HG03097 (cell line): ENCODE data around the gene FMO5.
"Not testable (repeated sequence)": the region's sequence is repeated elsewhere in the genome, so short reads cannot be mapped to it uniquely, and the experiment has no call there.

Experiments used
- ATAC-seq: cut with Tn5 transposase; IDR thresholded peaks from one replicate; pipeline ENCODE4 v1.9.1; 2021; ENCODE audit not compliant: unreplicated experiment, low FRiP score

FMO5 gene

DNA sequence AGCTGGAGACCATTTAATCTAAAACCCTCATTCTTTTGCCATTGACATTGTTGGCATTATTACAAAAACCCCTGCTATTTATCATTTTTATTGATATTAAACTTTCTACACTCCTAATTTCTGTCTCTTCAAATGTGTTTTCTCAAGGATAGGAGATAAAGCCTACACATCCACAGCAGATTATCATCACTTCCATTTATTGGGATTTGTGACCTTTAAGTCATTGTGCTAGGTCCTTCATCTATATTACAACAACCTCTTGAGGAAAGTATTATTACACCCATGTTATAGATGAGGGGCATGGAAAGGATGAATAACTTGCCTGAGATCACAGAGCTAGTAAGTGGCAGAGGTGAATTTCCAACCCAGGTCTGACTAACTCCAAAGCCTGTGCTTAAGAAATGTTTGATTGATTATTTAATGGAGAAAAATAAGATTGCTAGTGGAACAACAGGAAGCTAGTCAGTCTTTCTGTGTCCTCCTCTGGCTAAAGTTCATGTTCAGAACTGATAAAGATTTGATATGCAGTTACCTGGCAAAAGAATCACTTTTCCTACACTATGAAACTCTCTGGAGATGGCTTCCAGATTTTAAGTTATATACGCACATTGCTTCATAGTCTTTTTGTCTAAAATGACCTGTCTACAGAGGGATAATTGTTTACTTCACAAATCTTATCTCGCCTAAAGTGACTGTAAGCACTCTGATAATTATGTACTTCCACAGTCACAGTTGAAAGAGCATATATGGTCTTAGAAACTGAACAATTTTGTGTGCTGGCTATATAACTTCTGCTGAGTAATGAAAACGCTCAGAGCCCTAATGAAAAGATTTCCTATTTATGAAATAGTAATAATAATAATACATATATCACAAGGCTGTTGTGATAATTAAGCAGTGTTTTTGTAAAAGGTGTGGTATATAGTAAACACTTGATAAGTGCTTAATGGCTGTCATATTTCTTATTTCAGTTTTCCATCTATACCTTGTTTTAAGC lies 15.0 kb downstream of the FMO5 start:
- ATAC-seq: no peak

DNA sequence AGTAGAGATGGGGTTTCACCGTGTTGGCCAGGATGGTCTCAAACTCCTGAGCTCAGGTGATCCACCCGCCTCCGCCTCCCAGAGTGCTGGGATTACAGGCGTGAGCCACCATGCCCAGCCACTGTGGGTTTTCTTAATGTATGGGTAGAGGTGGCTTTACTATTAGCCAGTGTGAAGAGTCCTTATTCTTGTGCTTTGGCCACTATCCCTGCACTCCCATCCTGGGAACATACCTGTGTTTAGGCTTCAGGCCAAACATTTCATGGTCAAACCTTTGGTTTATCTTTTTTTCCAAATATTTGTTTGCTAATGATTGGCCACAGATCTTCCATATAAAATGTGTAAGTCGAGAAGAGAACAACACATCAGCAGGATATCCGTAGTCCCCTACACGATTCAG lies 16.5 kb downstream of the FMO5 start:
- ATAC-seq: no peak

DNA sequence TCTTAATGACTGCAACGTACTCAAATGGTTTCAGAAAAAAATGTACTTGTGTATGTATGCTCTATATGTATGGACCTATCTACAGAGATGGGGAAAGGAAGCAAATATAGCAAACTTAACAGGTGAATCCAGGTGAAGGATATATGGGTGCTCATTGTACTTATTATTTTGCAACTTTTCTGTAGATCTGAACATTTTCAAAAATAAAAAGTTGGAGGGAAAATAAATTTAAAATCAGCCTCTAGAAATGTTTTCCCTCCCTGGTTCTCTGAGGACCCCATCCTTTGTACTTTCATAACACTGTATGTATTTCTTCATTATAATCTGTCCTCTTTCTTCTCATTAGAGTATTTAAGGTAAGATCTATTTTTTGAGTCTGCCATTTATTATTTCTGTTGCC lies 17.9 kb downstream of the FMO5 start:
- ATAC-seq: no peak

DNA sequence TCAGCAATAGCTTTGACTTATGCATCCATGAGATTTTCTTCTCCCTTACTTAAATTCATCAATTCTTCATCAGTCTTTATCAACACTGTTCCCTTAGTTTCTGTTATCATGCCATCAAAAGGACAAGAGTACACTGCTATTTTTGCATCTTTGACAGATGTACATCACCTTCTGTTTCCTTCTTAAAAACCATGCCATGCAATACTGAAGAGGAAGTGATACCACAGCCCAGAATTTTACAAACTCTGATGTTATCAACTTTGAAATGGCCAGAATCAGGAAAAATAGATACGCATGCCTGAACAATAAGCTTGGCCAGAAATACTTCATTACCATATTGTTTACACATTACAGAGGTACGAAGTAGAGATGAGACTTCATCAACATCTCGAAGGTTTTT lies 21.1 kb downstream of the FMO5 start:
- ATAC-seq: no peak

DNA sequence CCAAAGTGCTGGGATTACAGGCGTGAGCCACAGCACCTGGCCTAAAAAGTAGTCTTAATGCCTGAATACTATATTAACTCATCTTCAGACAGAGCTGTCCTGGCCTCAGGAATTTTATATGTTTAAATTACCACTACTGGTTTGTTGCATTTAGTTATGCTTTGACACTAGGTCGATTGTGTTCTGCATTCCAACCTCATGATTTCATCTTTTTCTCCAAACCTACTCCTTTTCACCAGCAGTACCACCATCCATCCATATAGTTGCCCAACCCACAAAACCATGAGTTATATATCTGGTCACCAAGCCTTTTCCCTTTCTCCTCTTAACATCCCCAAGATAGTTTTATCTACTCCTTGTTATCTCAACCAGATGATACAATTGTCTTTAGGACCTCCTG lies 22.6 kb downstream of the FMO5 start:
- no peak for ATAC-seq

DNA sequence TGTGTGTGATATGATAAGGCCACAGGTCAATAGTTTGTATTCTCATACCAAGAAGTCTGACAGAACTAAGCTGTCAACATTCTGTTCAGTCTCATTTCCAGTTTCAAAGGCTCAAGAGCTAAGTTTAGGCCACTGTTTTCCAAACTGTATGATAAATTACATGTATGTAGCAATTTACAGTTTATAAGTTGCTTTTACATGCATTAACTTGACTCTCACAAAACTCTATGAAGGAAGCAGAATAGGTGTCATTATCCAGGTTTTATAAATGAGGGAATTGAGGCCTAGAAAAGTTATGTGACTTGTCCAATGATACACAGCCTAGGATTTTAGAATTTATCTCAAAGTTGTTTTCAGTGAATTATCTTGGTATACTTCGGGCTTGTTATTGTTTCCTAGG lies 23.4 kb downstream of the FMO5 start:
- no peak for ATAC-seq

DNA sequence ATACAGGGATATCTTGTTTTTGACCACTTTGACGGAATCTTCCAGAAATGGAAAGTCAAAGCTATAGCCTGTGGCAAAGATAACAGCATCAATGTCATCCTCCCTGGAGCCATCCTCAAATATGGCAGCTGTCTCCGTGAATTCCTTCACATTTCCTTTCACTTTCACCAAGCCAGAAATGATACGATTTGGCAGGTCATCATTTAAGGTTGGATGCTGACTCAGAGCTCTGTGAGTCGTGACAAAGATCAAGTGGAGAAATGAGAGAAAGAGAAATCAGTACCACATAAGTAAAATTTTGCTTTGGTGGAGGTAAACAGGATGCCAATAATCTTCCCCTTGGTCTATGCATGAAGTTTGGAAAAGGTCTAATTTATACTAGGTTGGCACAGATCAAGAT lies 23.9 kb downstream of the FMO5 start:
- ATAC-seq: no peak

DNA sequence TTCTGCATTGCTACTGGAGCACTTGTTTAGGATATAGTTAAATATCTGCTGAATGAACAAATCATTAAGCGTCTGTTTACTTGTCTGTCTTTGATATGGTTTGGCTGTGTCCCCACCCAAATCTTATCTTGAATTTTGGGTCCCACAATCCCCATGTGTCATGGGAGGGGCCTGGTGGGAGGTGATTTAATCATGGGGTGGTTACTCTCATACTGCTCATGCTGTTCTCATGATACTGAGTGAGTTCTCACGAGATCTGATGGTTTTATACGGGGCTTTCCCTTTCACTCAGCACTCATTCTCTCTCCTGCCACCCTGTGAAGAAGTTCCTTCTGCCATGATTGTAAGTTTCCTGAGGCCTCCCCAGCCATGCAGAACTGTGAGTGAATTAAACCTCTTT lies 27.8 kb downstream of the FMO5 start:
- not testable (repeated sequence) for ATAC-seq

DNA sequence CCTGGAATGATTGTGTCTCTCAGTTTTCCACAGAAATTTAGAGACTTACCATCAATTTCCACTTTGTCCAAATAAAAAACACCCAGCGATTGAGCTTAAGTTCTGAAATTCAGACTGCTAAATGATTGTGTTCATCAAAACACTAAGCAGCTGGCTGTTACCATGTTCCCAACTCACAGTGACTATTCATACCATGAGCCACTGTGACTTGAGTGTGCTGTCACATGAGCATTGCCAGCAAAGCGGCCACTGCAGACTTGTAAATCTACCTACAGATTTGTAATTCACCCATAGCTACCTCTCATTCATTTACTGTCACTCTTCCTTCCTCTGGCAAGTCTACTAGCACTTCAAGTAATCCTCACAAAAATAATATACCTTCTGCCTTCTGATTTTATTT lies 35.6 kb downstream of the FMO5 start:
- no peak for ATAC-seq

DNA sequence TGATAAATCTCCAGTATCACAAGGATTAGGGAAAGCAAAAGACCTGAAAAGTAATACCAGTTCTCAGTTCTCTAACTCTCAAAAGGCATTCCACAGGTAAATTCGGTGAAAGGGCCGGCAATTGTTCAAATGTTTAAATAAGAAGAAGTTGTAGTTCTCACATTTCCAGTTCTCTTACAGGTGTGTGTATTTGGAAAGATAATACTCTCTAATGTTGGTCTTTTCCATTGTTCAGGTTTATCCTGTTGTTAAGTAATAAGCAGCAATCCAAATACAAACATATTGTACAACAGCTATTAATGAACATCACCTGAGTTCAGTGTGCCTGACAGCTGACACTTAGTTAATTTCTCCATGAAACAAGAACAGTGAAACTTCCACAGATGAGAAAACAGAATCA lies 39.7 kb downstream of the FMO5 start:
- ATAC-seq: no peak

DNA sequence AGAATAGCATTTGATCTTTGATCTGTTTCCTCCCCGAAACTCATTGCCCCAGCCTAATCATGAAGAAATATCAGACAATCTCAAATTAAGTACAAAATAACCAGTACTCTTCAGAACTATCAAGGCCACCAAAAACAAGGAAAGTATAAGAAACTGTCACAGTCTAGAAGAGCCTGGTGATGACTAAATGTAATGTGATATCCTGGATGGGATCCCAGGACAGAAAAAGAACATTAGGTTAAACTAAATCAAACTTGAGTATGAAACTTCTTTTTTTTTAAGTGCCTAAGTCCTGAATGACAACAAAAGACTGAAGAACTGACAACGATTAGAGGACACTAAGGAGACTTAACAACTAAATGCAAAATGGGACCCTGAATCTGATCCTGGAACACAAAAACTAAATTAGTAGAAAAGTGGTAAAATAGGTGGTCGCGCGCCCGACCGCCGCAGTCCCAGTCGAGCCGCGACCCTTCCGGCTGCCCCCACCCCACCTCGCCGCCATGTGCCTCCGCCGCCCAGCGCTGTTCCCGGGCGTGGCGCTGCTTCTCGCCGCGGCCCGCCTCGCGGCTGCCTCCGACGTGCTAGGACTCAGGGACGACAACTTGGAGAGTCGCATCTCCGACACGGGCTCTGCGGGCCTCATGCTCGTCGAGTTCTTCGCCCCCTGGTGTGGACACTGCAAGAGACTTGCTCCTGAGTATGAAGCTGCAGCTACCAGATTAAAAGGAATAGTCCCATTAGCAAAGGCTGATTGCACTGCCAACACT lies 47.3 kb downstream of the FMO5 start:
- no peak for ATAC-seq

DNA sequence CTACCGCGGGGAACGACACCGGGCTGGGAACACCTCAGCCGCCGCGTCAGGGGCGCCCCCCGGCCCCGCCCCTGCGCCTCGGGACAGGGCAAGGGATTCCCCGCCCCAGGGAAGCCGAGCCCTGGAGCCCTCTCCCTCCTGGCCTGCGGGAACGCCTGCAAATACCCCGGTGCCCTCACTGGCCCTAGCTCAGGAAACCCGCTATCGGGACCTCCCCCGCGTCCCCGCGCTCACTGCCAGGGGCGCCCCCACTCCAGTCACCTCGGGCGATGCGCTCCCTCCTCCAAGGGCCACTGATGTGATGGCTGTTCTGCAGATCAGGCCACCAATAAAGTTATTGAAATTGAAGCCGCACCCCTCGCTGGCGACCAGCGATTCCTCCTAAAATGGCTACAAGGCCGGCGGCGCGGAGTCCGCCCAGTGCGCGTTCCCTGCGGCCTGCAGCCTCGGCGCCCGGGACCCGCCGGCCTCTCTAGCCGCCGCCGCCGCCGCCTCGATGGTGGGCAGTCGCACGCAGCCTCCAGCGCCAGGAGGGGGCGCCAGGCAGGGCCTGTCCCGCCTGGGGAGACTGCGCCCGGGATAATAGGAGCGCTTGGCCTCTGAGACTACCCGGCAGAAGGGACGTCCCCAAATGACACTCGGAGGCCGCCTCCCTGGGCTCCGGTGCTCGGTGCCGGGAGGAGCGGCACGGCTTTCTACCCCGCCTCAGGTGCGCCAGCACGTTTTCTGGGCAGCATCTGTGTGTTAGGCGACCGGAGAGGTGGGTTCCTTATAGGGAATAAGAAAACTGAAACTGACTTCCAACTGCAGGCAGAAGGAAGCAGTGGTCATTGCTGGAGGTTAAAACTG lies 52.7 kb downstream of the FMO5 start, which contains the start of gene PRKAB2:
TSS of gene PRKAB2 (minus strand) at position 303 of the 849 bp plus-strand sequence. CDS start 326 bp downstream, outside the sequence.
- peak; percentile 89 for ATAC-seq

DNA sequence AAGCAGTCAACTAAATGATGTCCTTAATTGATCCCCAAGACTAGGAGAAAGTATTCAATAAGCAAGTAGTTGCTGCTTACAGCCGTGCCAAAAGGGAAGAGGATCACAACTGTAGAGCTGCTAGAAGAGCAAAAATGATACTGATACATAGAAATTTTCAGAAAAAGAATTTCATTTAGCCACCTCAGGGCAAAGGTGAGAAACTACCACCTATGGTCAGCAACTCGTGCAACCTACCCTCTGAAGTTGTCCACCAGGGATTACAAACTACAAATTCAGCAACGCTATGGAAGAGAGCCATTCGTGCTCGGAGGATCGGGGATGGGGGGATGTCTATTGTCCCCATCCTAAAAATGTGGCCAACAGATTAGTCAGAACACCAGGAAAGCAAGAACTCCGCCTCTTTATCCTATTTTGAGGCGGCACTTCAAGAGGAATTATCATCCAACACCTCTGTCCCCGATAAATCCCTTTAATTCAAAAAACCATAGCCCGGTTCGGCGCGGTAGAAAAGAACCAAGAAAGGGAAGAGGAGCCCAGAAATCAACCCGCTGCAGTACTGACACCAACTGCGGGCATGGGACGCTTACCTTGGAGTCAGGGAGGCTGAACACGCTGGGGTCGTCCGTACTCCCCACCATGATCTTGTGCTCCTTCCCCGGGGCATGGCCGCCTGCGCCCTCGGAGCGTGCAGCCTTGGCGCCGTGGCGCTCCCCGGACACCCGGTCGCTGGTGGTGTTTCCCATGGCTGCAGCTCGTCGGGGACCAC lies 53.6 kb downstream of the FMO5 start:
- ATAC-seq: no peak

DNA sequence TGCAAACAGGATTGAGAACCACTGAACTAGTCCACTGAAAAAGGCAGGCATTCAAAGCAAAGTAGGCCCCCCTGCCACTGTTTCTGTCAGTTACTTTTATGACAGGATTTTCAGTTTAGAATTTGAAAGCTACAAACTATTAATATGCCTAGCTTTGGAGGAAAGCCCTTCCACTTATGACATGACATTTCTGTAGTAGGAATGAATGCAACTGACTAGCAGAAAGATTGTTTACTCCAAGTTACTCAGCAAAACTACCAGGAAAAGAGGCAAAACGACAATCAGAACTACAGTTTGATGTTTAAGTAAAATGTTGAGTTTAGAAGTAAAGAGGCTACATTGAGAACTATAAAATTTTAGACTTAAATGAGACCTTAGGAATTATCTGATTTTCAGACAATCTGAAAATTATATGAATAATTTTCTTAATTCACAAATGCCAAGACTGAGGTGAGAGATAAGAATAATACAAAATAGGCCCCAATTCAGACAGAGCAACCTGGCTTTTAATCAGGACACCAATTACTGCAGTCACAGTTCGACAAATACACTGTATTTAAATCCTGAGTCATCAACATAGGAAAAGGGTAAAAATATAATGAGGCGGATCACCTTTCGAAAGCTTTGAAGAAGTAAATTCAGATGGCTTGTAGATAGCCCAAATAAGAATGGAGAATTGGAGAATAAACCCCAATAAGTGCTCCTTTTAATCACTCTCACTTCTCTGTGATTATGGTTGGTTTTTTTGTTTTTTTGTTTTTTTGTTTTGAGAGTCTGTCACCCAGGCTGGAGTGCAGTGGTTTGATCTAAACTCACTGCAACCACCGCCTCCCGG lies 55.1 kb downstream of the FMO5 start:
- no peak for ATAC-seq

DNA sequence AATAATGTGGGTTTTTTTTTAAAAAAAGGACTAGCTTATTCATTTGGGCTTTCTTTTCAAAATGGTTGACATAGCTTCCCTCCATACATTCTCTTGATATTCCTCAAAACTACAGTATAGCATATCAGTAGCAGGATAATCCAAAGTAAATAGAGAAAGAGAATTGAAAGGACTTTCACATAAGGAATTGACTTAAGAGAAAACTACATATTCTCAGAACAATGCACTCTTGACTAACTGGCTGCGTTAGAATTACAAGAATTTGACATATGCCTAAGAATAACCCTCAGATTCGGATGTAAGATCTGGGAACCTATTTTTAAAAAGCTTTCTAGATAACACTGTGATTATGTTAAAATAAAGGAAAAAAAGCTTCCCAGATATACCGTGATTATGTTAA lies 56.0 kb downstream of the FMO5 start:
- no peak for ATAC-seq

DNA sequence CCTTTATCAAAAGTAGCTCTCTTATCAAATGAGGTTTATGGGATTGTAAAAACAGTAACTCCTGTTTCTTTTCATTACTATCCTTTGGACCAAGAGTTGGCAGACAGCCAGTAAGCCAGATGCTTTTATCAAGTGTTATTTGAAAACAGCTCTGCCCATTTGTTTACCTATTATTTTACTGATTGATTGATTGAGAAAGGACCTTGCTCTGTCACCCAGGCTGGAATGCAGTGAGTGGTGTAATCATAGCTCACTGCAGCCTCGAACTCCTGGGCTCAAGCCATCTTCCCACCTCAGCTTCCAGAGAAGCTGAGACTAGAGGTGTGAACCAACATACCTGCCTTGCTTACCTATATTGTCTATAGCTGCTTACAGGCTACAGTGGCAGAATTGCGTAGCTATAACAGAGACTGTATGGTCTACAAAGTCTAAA lies 56.5 kb downstream of the FMO5 start:
- no peak for ATAC-seq

DNA sequence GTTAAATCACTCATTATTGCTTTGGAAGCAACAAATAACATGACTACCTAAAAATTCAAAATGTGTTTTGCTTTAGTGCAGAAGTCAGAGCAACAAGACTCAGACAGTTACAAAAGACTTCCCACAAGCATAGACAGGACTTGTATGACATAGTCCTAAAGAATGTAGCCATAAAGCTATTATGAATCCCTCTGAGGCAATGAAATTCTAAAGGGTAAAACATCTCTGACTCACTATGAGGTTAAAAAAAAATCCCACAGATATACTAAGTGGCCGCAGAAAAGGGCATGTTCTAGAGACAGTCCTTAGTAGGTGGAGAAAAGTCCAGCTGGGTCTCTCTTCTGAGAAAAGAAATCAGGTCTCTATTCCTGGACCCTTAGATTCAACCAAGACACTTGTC lies 57.8 kb downstream of the FMO5 start:
- ATAC-seq: no peak

DNA sequence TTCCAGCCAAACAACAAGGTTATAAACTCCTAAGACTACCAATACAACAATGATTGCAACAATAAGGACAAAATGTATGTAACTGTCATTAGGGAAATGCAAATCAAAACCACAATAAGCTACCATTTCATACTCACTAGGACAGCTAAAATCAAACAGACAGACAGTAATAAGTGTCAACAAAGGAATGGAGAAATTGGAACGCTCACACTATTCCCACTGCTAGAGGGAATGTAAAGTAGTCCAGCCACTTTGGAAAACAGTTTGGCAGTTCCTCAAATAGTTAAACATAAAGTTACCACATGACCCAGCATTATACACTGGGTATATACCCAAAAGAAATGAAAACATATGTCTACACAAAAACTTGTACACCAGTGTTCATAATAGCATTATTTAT lies 62.1 kb downstream of the FMO5 start:
- no peak for ATAC-seq

DNA sequence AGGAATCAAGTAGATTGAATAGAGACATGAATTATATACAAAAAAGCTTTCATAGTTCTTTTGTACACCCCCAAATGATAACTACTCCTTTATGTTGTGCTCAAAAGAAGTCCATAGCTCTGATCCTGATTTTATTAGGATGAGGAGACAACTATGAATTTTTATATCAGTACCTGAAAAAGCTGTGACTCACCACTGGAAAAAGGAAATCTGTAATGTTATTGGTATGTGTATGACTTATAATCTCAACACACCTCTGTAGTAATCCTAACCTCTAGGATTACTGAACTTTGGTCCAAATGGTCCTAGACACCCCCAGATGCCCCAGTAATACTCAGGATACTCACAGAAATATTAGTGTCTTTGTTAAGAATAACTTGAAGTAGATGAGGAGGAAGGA lies 63.0 kb downstream of the FMO5 start:
- ATAC-seq: no peak
